Activated B cell treated with CpG ODN at 0.5 μM for 24 hours (primary cell): ENCODE measurements around the gene RNF130. TPM values are rescaled to one million over a fixed set of nuclear protein-coding genes. Genes with fewer than 3 reads are reported as not detected.

Source experiments
- ATAC-seq: fragments of 200-7000 bp; cut with Tn5 transposase; one replicate; pipeline ENCODE4 v1.10.0; 2021; ENCODE audit warnings: low read depth, mild to moderate bottlenecking, moderate library complexity
- CTCF ChIA-PET: fragments of 350-600 bp; sonication (Branson Sonifier 250); formaldehyde crosslinking; loops from one replicate; lab custom pipeline; 2021; ENCODE audit warnings: antibody characterized with exemption; lab: Charles Lee
- POLR2A ChIA-PET: fragments of 350-600 bp; sonication (Branson Sonifier 250); formaldehyde crosslinking; loops from one replicate; lab custom pipeline; 2021; ENCODE audit warnings: antibody characterized with exemption; lab: Charles Lee
- DNase-seq: peaks from one replicate; pipeline ENCODE4 v3.0.0; 2022
- H3K27ac Mint-ChIP-seq: one replicate; pipeline ENCODE4 v1.8.0; 2020; ENCODE audit warnings: mixed read lengths
- H3K27me3 Mint-ChIP-seq: one replicate; pipeline ENCODE4 v1.8.0; 2021; ENCODE audit warnings: mixed read lengths
- H3K36me3 Mint-ChIP-seq: one replicate; pipeline ENCODE4 v1.8.0; 2021; ENCODE audit warnings: low read depth, mixed read lengths
- H3K4me1 Mint-ChIP-seq: one replicate; pipeline ENCODE4 v1.8.0; 2021; ENCODE audit warnings: mixed read lengths
- H3K4me3 Mint-ChIP-seq: one replicate; pipeline ENCODE4 v1.8.0; 2020; ENCODE audit warnings: mild to moderate bottlenecking, mixed read lengths
- H3K9me3 Mint-ChIP-seq: one replicate; pipeline ENCODE4 v1.8.0; 2020; ENCODE audit warnings: mixed read lengths
- CTCF ChIP-seq: fragments of 200-600 bp; IDR thresholded peaks from one replicate; pipeline ENCODE4 v1.8.0; 2022; ENCODE audit warnings: antibody characterized with exemption, mild to moderate bottlenecking
- intact Hi-C: fragments of 100-400 bp; cut with micrococcal nuclease; formaldehyde crosslinking; loops from one replicate; pipeline ENCODE4 v1.15.1; 2024
- total RNA-seq: library from RNA; stranded (reverse); gene quantifications from 2 replicates; pipeline ENCODE4 v1.2.3, GENCODE V29; 2022

Gene RNF130
- total RNA-seq, 1 donor from 2014 or later: 18.5 TPM

GRCh38 chr5:180060192-180060591, 11.4 kb downstream of the RNF130 start:
- Mint-ChIP-seq H3K27ac (no peak overlapping the region), H3K27me3 (no peaks in the 10 kb centered on the region), H3K36me3 (no peaks in the 10 kb centered on the region), H3K9me3 (no peaks in the 10 kb centered on the region), H3K4me3 (no peak overlapping the region), H3K4me1 (no peaks in the 10 kb centered on the region)
- ATAC-seq: no peak
- intact Hi-C loops: no loop called here
- no peak for TF ChIP-seq CTCF
- ChIA-PET CTCF (no interaction called here), POLR2A (no interaction called here)
- no peak for DNase-seq

DNA sequence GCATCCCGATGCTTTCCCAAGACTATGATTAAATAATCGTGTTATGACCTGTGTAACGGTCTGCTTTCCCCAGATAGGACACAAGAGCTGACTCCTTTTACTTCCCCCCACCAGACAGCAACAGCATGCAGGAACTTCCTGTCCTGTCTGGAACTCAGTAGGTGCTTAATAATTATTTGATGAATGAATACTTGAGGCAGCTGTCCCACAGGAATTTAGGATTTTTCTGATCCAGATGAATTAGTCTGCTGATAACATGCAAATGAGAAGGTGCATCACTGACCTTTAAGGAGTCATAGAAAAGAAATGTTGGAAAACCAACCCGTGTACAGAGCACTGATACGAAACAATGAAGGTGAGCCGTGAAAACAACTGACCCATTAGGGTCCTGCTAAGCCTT, 12.2 kb downstream of the RNF130 start:
- no peak for TF ChIP-seq CTCF
- Mint-ChIP-seq H3K9me3 (no peaks in the 10 kb centered on the region), H3K27ac (no peak overlapping the region), H3K27me3 (no peaks in the 10 kb centered on the region), H3K4me3 (no peak overlapping the region), H3K36me3 (no peaks in the 10 kb centered on the region), H3K4me1 (no peaks in the 10 kb centered on the region)
- ATAC-seq (no peak), DNase-seq (no peak)
- intact Hi-C loops: no loop called here
- CTCF ChIA-PET: no interaction called here
- POLR2A ChIA-PET: no interaction called here

GRCh38 chr5:180056153-180056552, 15.4 kb downstream of the RNF130 start:
- Mint-ChIP-seq H3K4me1 (no peaks in the 10 kb centered on the region), H3K27ac (no peak overlapping the region), H3K27me3 (no peaks in the 10 kb centered on the region), H3K4me3 (no peak overlapping the region), H3K9me3 (no peaks in the 10 kb centered on the region), H3K36me3 (no peaks in the 10 kb centered on the region)
- POLR2A ChIA-PET: no interaction called here
- ATAC-seq (no peak), DNase-seq (no peak)
- CTCF ChIA-PET: no interaction called here
- intact Hi-C loops: no loop called here
- TF ChIP-seq CTCF: no peak

- no peak for ATAC-seq
- H3K36me3 Mint-ChIP-seq: no peaks in the 10 kb centered on the region
- no peaks in the 10 kb centered on the region for H3K27me3 Mint-ChIP-seq
- CTCF ChIA-PET: no interaction called here
- peaks cover 8% of the 10 kb centered on the region for H3K4me1 Mint-ChIP-seq
- H3K27ac Mint-ChIP-seq: no peak overlapping the region
- H3K9me3 Mint-ChIP-seq: no peaks in the 10 kb centered on the region
- intact Hi-C loops: no loop called here
- DNase-seq: no peak
- POLR2A ChIA-PET: no interaction called here
- H3K4me3 Mint-ChIP-seq: no peak overlapping the region
- TF ChIP-seq CTCF: no peak
Measured at GRCh38 chr5:180054226-180054625, 17.3 kb downstream of the RNF130 start.

GRCh38 chr5:180053061-180053602, 18.4 kb downstream of the RNF130 start:
- Mint-ChIP-seq H3K27ac (no peak overlapping the region), H3K4me3 (no peak overlapping the region)
- CTCF ChIA-PET: no interaction called here

More at GRCh38 chr5:180053061-180053602, 18.4 kb downstream of the RNF130 start:
- POLR2A ChIA-PET: no interaction called here
- intact Hi-C loops: no loop called here
- Mint-ChIP-seq H3K9me3 (no peaks in the 10 kb centered on the region), H3K27me3 (no peaks in the 10 kb centered on the region), H3K36me3 (no peaks in the 10 kb centered on the region), H3K4me1 (peaks cover 8% of the 10 kb centered on the region)
- no peak for DNase-seq
- no peak for ATAC-seq
- TF ChIP-seq CTCF: no peak
